GM12878 (cell line): ENCODE data around the gene ROM1.

ENCODE experiments used
- CBFB ChIP-seq: IDR thresholded peaks from 2 replicates; pipeline ENCODE4 v1.6.1; 2016; ENCODE audit warnings: antibody characterized with exemption, low read depth
- POU2F2 ChIP-seq: IDR thresholded peaks from 3 replicates; pipeline ENCODE4 v1.6.1; 2011; ENCODE audit warnings: low read depth, mild to moderate bottlenecking, low read length, borderline replicate concordance
- TF ChIP-seq, protein P1 (sequence below): fragments of 450-650 bp; IDR thresholded peaks from 2 replicates; pipeline ENCODE4 v1.6.1; 2016; ENCODE audit warnings: mild to moderate bottlenecking
- TF ChIP-seq, protein P2 (sequence below), 3 experiments: IDR thresholded peaks in 2 of 3; conservative IDR thresholded peaks in 1 of 3; 2 replicates each; pipeline ENCODE4 v1.5.1; 2011; ENCODE audit warnings: low read depth in 3 of 3, low read length in 3 of 3, mild to moderate bottlenecking in 3 of 3, control low read depth in 2 of 3, moderate library complexity in 2 of 3, inconsistent platforms in 1 of 3, mixed read lengths in 1 of 3; ENCODE audit not compliant: control insufficient read depth in 2 of 3, insufficient read depth in 1 of 3; ENCODE audit errors: extremely low read depth in 1 of 3
- TF ChIP-seq, protein P3 (sequence below): IDR thresholded peaks from 2 replicates; pipeline ENCODE4 v1.6.1; 2011; ENCODE audit warnings: low read depth, mild to moderate bottlenecking, low read length, moderate library complexity, borderline replicate concordance; ENCODE audit errors: extremely low read depth

DNA sequence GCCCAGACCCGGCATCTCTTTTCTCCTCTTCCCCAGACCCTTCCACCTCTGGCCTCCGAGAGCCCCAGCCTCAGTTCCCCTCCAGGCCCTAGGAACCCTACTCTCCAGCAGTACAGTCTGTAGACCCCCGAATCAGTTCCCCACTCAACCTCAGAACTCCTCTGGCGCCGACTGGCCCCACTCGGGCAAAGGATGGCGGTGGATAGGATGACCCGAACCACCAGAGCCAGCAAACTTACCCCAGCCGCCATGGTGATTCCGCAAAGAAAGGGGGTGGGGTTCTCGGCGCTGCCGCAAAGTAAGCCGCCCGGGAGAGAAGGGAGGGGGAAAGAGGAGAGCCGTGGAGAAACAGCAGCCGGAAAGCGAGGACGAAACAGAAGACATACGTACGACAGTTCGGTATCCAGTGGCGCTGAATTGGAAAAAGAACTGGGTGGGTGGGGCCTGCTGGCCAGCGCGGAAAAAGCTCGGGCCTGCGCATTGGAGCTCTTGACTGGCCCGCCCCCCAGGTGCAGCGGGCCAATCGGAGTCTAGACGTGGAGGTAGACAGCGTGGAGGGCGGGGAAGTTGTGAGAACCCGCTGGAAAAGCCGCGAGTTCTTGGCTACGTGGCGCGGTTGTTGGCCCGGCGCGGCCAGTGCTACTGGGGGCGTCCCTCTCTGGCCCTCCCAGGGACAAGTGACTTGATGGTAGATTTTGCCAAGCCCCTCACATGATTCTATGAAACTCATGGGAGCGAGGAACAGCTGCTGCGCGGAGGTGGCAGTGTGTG, 39.3 kb upstream of the ROM1 start, which contains the start of gene EEF1G:
- TF ChIP-seq, protein P1, sequence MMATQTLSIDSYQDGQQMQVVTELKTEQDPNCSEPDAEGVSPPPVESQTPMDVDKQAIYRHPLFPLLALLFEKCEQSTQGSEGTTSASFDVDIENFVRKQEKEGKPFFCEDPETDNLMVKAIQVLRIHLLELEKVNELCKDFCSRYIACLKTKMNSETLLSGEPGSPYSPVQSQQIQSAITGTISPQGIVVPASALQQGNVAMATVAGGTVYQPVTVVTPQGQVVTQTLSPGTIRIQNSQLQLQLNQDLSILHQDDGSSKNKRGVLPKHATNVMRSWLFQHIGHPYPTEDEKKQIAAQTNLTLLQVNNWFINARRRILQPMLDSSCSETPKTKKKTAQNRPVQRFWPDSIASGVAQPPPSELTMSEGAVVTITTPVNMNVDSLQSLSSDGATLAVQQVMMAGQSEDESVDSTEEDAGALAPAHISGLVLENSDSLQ: peak; percentile 87
- peak; percentile 82; the same call in 1 of the 2 replicates for TF ChIP-seq CBFB
- TF ChIP-seq, protein P2, sequence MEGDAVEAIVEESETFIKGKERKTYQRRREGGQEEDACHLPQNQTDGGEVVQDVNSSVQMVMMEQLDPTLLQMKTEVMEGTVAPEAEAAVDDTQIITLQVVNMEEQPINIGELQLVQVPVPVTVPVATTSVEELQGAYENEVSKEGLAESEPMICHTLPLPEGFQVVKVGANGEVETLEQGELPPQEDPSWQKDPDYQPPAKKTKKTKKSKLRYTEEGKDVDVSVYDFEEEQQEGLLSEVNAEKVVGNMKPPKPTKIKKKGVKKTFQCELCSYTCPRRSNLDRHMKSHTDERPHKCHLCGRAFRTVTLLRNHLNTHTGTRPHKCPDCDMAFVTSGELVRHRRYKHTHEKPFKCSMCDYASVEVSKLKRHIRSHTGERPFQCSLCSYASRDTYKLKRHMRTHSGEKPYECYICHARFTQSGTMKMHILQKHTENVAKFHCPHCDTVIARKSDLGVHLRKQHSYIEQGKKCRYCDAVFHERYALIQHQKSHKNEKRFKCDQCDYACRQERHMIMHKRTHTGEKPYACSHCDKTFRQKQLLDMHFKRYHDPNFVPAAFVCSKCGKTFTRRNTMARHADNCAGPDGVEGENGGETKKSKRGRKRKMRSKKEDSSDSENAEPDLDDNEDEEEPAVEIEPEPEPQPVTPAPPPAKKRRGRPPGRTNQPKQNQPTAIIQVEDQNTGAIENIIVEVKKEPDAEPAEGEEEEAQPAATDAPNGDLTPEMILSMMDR (IDR thresholded peaks at IDR 0.05 in 2 of 3, conservative IDR thresholded peaks at IDR 0.05 in 1 of 3; ENCODE audit: control insufficient read depth in 2 of 3, extremely low read depth in 1 of 3, insufficient read depth in 1 of 3, low read depth in 3 of 3, low read length in 3 of 3): no peak
- TF ChIP-seq, protein P3, sequence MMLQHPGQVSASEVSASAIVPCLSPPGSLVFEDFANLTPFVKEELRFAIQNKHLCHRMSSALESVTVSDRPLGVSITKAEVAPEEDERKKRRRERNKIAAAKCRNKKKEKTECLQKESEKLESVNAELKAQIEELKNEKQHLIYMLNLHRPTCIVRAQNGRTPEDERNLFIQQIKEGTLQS: peak; percentile 48; the same call in 1 of the 2 replicates
- TF ChIP-seq POU2F2: peak; percentile 68; the same call in 2 of the 3 replicates
